Measurements from ENCODE around the gene DAPK3.

- TF ChIP-seq SIN3A (IDR thresholded peaks at IDR 0.05; ENCODE audit: borderline replicate concordance, insufficient read depth, low read length) = no peak
- no peak for TF ChIP-seq POLR2AphosphoS5 (IDR thresholded peaks at IDR 0.05; ENCODE audit: low read depth, low read length)
- no peak for TF ChIP-seq FOXP2 (optimal IDR thresholded peaks at IDR 0.05; ENCODE audit: borderline replicate concordance, extremely low read depth, extremely low read length, insufficient read depth)
- no peak for TF ChIP-seq TAF1 (IDR thresholded peaks at IDR 0.05; ENCODE audit: borderline replicate concordance, insufficient read depth, low read length)
- TF ChIP-seq, protein P1, sequence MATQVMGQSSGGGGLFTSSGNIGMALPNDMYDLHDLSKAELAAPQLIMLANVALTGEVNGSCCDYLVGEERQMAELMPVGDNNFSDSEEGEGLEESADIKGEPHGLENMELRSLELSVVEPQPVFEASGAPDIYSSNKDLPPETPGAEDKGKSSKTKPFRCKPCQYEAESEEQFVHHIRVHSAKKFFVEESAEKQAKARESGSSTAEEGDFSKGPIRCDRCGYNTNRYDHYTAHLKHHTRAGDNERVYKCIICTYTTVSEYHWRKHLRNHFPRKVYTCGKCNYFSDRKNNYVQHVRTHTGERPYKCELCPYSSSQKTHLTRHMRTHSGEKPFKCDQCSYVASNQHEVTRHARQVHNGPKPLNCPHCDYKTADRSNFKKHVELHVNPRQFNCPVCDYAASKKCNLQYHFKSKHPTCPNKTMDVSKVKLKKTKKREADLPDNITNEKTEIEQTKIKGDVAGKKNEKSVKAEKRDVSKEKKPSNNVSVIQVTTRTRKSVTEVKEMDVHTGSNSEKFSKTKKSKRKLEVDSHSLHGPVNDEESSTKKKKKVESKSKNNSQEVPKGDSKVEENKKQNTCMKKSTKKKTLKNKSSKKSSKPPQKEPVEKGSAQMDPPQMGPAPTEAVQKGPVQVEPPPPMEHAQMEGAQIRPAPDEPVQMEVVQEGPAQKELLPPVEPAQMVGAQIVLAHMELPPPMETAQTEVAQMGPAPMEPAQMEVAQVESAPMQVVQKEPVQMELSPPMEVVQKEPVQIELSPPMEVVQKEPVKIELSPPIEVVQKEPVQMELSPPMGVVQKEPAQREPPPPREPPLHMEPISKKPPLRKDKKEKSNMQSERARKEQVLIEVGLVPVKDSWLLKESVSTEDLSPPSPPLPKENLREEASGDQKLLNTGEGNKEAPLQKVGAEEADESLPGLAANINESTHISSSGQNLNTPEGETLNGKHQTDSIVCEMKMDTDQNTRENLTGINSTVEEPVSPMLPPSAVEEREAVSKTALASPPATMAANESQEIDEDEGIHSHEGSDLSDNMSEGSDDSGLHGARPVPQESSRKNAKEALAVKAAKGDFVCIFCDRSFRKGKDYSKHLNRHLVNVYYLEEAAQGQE (IDR thresholded peaks at IDR 0.05; ENCODE audit: insufficient read depth in 1 of 2, low read depth in 2 of 2, low read length in 2 of 2) = no peak
These were observed 47.3 kb upstream of the DAPK3 start for GRCh38 chr19:4018140-4018613.

All from PFSK-1 (cell line).